ENCODE measurements around the gene CDX2.

The CDX2 gene

GRCh38 chr13:27956576-27957300 lies 12.4 kb downstream of the CDX2 start:
- TF ChIP-seq CTCF (IDR thresholded peaks at IDR 0.05; ENCODE audit: low read depth, low read length), result no peak
- no peak for DNase-seq (ENCODE audit: extremely low read depth, low read depth)

- no peak for TF ChIP-seq CTCF (IDR thresholded peaks at IDR 0.05; ENCODE audit: low read depth, low read length)
- DNase-seq (ENCODE audit: extremely low read depth, low read depth), result no peak
Measured at GRCh38 chr13:27955014-27955591, 14.0 kb downstream of the CDX2 start.

- no peak for DNase-seq (ENCODE audit: extremely low read depth, low read depth)
- no peak for TF ChIP-seq CTCF (IDR thresholded peaks at IDR 0.05; ENCODE audit: low read depth, low read length)
Measured at GRCh38 chr13:27954406-27954851, 14.7 kb downstream of the CDX2 start.

- TF ChIP-seq CTCF (IDR thresholded peaks at IDR 0.05; ENCODE audit: low read depth, low read length), result peak; percentile 52
- DNase-seq (ENCODE audit: extremely low read depth, low read depth), result peak; percentile 19
Measured at GRCh38 chr13:27953676-27954405, 15.3 kb downstream of the CDX2 start.

- TF ChIP-seq CTCF (IDR thresholded peaks at IDR 0.05; ENCODE audit: low read depth, low read length), result no peak
- DNase-seq (ENCODE audit: extremely low read depth, low read depth), result no peak
Measured at GRCh38 chr13:27952876-27953675, 16.0 kb downstream of the CDX2 start.

- TF ChIP-seq CTCF (IDR thresholded peaks at IDR 0.05; ENCODE audit: low read depth, low read length), result no peak
Measured at GRCh38 chr13:27942972-27943371, 26.1 kb downstream of the CDX2 start.

More at GRCh38 chr13:27942972-27943371, 26.1 kb downstream of the CDX2 start:
- DNase-seq (ENCODE audit: extremely low read depth, low read depth), result no peak
